Measurements from ENCODE around the gene COL1A2. TPM values are rescaled to one million over a fixed set of nuclear protein-coding genes. Genes with fewer than 3 reads are reported as not detected.

COL1A2 gene
- total RNA-seq, 1 experiment from 2014 or later = 104 TPM

- no peak for DNase-seq (ENCODE audit: low spot score)
These were observed 15.9 kb downstream of the COL1A2 start for GRCh38 chr7:94410413-94411187.

GRCh38 chr7:94411188-94411466, 16.4 kb downstream of the COL1A2 start:
- DNase-seq (ENCODE audit: low spot score) = no peak

DNA sequence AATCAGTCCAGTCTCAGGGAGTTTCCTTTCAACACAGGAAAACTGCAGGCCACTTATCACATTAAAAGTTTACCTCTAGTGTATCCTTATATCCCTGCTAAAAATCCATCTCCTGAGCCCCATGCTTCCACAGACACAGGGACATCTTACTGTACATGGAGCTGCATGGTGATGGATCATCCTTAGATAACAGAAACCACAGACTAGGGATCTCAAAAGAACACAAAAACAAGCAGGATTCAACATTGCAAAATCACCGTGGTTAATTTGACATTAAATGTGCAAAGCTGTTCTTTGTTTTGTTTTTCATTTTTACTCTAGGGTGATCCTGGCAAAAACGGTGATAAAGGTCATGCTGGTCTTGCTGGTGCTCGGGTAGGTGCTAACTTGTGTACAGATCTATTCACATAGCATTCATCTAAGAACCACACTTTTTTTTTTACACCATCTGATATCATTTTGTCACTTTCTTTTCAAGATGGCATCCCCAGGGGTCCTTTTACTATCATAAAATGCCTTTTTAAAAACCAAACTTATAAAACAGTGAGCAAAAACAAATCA, 18.1 kb downstream of the COL1A2 start:
- no peak for DNase-seq (ENCODE audit: low spot score)

GRCh38 chr7:94414481-94414880, 19.8 kb downstream of the COL1A2 start:
- DNase-seq (ENCODE audit: low spot score) = peak; percentile 59

DNA sequence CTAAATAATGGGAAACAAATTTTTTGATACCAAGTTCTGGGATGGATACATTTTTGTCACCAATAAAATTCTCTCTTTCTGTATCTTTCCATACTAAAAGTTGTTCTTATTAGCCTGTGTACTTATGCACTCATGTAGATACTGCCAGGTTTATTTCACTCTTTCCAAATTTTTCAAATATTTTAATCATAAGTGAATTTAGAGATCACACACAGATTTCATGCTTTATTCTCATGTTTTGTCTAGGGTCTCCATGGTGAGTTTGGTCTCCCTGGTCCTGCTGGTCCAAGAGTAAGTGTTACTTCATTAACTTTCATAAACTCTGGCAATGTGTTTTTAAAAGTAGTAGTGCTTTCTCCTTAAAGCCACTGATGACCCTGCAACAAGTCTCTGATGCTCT, 20.3 kb downstream of the COL1A2 start:
- no peak for DNase-seq (ENCODE audit: low spot score)

- no peak for DNase-seq (ENCODE audit: low spot score)
These were observed 22.6 kb downstream of the COL1A2 start for GRCh38 chr7:94417306-94417705.

GRCh38 chr7:94417901-94418300, 23.2 kb downstream of the COL1A2 start:
- DNase-seq (ENCODE audit: low spot score) = no peak

- DNase-seq (ENCODE audit: low spot score) = no peak
These were observed 24.2 kb downstream of the COL1A2 start for GRCh38 chr7:94418851-94419250.

- DNase-seq (ENCODE audit: low spot score) = no peak
These were observed 25.6 kb downstream of the COL1A2 start for GRCh38 chr7:94420328-94420727.

GRCh38 chr7:94421681-94422080, 27.0 kb downstream of the COL1A2 start:
- DNase-seq (ENCODE audit: low spot score) = no peak

- no peak for DNase-seq (ENCODE audit: low spot score)
These were observed 27.4 kb downstream of the COL1A2 start for GRCh38 chr7:94422136-94422535.

DNA sequence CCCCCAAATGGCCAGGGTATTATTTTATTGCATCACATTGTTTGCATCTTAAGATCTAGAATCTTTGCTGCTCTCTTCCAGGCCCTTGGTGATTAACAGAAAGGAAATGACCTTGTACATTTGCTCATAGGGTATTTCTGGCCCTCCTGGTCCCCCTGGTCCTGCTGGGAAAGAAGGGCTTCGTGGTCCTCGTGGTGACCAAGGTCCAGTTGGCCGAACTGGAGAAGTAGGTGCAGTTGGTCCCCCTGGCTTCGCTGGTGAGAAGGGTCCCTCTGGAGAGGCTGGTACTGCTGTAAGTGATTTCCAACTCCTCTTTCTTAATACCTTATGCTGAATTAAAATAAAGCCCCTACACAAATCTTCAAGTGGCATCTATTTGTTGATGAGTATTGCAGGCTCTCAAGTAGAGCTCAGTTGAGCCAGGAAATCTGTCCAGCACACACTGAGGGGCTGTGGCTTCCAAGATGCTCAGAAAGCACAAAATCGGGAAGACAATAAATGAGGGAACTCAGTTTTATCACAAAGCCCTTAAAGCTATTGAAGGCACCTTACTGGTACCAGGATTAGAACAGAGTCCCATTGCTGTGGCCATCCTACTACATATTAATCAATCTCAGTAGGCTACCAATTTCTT, 28.2 kb downstream of the COL1A2 start:
- no peak for DNase-seq (ENCODE audit: low spot score)

GRCh38 chr7:94423863-94424735, 29.4 kb downstream of the COL1A2 start:
- DNase-seq (ENCODE audit: low spot score) = peak; percentile 85

DNA sequence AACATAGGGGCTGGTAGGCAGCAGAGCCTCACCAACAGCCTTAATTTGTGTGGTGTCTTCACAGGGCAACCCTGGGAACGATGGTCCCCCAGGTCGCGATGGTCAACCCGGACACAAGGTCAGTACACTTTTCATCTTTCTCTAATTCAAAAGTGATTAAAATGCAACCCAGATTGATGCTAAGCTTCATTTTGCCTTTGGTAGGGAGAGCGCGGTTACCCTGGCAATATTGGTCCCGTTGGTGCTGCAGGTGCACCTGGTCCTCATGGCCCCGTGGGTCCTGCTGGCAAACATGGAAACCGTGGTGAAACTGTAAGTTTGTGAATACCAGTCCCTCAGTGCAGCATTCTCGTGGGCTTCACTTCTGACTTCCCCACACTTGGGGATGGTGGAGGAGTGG, 30.9 kb downstream of the COL1A2 start:
- no peak for DNase-seq (ENCODE audit: low spot score)

DNA sequence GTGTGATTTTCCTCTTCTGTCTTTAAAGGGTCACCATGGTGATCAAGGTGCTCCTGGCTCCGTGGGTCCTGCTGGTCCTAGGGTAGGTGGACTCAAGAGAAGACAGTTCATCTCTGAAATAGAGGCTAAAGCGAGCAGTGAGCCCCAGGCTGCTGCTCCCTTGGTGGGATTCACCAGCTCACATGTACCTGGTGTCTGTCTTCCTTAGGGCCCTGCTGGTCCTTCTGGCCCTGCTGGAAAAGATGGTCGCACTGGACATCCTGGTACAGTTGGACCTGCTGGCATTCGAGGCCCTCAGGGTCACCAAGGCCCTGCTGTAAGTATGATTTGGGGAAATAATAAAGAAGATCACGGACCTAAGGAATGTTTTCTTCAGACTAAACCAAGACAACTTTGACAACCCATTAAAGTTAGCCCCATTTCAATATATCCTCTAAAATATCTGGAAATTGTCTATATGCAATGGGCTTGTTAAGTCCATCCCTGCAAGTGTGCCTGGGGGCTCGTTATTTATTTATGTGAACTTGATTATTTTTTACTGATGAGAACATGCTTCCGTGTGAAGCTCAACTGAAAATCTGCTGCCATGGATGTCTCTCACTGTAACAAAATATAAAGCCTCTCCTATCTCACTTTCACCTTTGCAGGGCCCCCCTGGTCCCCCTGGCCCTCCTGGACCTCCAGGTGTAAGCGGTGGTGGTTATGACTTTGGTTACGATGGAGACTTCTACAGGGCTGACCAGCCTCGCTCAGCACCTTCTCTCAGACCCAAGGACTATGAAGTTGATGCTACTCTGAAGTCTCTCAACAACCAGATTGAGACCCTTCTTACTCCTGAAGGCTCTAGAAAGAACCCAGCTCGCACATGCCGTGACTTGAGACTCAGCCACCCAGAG, 32.5 kb downstream of the COL1A2 start:
- DNase-seq (ENCODE audit: low spot score) = no peak

DNA sequence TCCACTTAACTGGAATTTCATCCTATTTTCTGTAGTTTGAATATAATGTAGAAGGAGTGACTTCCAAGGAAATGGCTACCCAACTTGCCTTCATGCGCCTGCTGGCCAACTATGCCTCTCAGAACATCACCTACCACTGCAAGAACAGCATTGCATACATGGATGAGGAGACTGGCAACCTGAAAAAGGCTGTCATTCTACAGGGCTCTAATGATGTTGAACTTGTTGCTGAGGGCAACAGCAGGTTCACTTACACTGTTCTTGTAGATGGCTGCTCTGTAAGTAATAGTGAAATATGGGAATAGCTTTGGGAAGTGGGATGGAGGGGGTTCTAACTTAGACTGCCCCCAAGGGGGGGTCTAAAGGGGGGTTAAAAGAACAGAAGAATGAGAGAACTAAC, 34.5 kb downstream of the COL1A2 start:
- no peak for DNase-seq (ENCODE audit: low spot score)

- DNase-seq (ENCODE audit: low spot score) = no peak
These were observed 36.5 kb downstream of the COL1A2 start for GRCh38 chr7:94431176-94431575.

DNA sequence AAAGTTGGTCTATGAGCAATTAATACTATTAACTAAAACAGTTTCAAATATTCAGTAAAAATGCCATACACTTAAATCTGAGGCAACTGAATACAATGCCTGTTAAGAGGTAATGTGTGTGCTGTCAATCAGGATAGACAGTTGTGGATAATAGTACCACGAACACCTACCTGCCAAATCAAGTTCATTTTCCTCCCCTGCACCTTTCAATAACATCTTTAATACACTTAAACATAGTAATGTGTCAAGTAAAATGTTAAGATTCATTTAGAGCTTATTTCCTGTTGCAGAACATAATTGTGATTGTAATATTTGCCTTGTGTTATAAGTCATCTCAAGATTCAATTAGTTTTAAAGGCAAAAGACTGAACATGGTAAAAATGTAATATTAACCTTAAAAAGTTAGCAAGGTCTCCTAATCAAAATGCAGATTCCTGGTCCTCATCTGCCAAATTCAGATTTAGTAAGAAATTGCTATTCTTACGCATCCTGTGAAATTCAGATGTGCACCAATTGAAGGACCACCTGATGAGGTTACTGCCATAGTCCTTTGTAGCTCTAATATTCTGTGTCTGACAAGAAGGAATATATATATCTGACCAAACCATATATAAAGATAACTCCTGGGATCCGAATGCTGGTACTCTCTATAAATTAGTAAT, 37.1 kb downstream of the COL1A2 start:
- DNase-seq (ENCODE audit: low spot score) = no peak

DNA sequence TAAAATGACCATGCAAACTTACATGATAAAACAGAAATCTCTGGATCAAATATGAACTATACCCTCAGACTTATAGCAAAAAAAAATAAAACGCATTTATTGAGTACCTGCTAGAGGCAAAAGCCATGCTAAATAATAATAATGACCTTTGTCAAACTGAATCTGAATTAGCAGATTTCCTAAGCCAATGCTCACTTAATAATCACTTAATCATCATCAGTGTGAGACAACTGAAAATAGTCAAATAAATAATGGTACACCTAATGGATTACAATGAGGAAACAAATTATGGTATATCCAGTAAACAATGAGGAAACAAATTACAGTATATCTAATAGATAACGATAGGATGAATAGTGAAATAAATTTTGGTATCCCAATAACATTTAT, 37.6 kb downstream of the COL1A2 start:
- DNase-seq (ENCODE audit: low spot score) = no peak

DNA sequence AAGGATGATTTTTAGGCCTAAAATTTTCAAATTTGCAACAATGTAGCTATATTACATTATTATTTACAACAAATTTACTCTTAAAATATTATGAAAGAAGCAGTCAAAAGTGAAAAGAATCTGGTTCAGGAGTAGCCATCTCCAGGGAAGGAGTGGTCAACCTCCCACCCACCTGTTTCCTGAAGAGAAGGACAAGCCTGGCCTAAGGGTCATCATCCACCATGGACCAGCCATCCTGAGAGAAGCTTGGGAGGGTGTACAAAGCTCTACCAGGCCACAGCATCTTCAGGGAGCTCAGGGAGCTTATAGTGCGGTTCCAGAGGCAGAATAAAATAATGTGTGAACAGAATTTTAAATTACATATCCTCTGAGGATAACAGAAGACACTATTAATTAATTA, 38.1 kb downstream of the COL1A2 start:
- DNase-seq (ENCODE audit: low spot score) = no peak

DNA sequence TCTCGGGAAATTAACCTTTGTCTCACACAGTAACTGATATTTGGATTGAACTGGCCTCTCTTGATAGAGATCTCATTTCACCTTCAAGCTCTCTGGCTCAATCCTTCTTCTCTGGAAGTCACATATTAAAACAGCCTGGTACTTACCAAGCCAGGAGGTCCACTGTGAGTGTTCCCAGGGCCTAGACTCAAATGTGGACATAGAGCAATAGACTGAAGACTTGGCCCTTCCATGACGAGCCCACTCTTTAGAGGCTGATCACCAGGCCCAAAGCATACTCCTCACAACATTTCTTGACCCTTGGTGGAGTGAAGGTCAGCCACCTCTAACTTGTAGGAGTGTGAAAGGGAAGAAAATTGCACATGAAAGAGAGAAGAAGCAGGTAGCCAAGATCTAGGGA, 38.5 kb downstream of the COL1A2 start:
- DNase-seq (ENCODE audit: low spot score) = no peak

All from A172 (cell line).